Measurements from ENCODE around the gene SLC34A3. TPM values are rescaled to one million over a fixed set of nuclear protein-coding genes. Genes with fewer than 3 reads are reported as not detected.

Gene SLC34A3
- total and polyA plus RNA-seq, 2 of the 8 experiments (the other 6 are each of a cell fraction or from before 2014, with no cell fraction given), result 0.08 TPM; not detected in 1

DNA sequence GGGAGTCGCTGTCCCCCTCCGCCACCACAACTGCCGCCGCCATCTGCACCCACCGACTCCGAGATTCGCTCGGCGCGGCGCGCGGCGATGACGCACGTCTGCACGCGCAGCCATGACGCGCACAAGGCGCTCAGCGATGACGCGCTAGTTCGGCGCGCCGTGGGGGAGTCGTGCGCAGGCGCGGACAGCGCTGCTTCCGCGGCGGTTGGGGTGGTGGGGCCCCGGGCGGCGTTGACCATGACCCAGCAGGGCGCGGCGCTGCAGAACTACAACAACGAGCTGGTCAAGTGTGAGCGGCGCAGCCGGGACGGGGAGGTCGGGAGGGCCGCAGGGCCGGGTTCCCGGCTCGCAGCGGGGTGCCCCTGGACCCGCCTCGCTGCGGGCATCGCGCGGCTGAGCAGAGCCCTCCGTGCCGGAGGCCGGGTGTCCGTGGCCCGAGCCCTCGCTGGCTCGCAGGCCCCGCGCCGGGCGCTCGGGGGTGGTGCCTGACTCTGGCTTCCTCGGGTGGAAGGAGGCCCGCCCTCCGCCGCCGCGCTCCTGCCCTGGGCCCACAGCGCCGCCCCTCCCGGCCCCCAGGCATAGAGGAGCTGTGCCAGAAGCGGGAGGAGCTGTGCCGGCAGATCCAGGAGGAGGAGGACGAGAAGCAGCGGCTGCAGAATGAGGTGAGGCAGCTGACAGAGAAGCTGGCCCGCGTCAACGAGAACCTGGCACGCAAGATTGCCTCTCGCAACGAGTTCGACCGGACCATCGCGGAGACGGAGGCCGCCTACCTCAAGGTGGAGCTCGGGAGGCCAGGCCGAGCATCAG lies 42.0 kb upstream of the SLC34A3 start, which contains the start of the genes ANAPC2 and SSNA1 (continued):
- TF ChIP-seq RXRA (IDR thresholded peaks at IDR 0.05; ENCODE audit: insufficient read depth, low read depth, low read length) (no peak), POLR2A (IDR thresholded peaks at IDR 0.05; ENCODE audit: control extremely low read depth in 1 of 2, low read depth in 2 of 2, low read length in 2 of 2) (peak in 1 of 2 experiments; percentile 88; a peak in 2 of 3 replicates), SAP30 (IDR thresholded peaks at IDR 0.05; ENCODE audit: insufficient read depth, insufficient replicate concordance, low read length) (peak; percentile 31), EGR1 (IDR thresholded peaks at IDR 0.05; ENCODE audit: borderline replicate concordance, low read depth, low read length) (no peak), EZH2 (IDR thresholded peaks at IDR 0.05; ENCODE audit: low read depth, low read length, severe bottlenecking) (no peak), GTF2F1 (IDR thresholded peaks at IDR 0.05; ENCODE audit: borderline replicate concordance, low read depth, low read length) (no peak), SIX5 (IDR thresholded peaks at IDR 0.05; ENCODE audit: low read depth, low read length) (peak; percentile 38; the same call in 1 of the 2 replicates), CTBP2 (IDR thresholded peaks at IDR 0.05; ENCODE audit: borderline replicate concordance, insufficient read depth, insufficient read length, low read length) (no peak), ASH2L (IDR thresholded peaks at IDR 0.05; ENCODE audit: low read length) (peak; percentile 90), JUND (IDR thresholded peaks at IDR 0.05; ENCODE audit: low read length) (peak; percentile 78), HDAC2 (IDR thresholded peaks at IDR 0.05; ENCODE audit: borderline replicate concordance in 1 of 2, low read depth in 2 of 2, low read length in 2 of 2) (peak; percentile 47 to 96; a peak in 1 of 4 replicates), SIRT6 (IDR thresholded peaks at IDR 0.05; ENCODE audit: low read length) (no peak), TAF1 (IDR thresholded peaks at IDR 0.05; ENCODE audit: low read depth, low read length) (peak; percentile 95), RNF2 (IDR thresholded peaks at IDR 0.05; ENCODE audit: borderline replicate concordance, low read depth, low read length, missing control alignments, poor library complexity, severe bottlenecking) (no peak)
- TF ChIP-seq, protein P1, sequence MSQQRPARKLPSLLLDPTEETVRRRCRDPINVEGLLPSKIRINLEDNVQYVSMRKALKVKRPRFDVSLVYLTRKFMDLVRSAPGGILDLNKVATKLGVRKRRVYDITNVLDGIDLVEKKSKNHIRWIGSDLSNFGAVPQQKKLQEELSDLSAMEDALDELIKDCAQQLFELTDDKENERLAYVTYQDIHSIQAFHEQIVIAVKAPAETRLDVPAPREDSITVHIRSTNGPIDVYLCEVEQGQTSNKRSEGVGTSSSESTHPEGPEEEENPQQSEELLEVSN (IDR thresholded peaks at IDR 0.05), result no peak
- TF ChIP-seq, protein P2, sequence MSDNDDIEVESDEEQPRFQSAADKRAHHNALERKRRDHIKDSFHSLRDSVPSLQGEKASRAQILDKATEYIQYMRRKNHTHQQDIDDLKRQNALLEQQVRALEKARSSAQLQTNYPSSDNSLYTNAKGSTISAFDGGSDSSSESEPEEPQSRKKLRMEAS (IDR thresholded peaks at IDR 0.05), result peak; percentile 94

Measured in H1 (cell line).